Lung (tissue), 16 donors: Measurements from ENCODE around the gene TRMT10A. TPM values are rescaled to one million over a fixed set of nuclear protein-coding genes. Genes with fewer than 3 reads are reported as not detected.
A peak's percentile ranks its signal among the peaks of the same experiment; 100 is the strongest.

Source experiments
- ATAC-seq: fragments of 200-7000 bp; cut with Tn5 transposase; one replicate; pipeline ENCODE4 v1.9.1; 2020; ENCODE audit warnings: moderate number of reproducible peaks; ENCODE audit not compliant: insufficient read depth, low FRiP score
- DNase-seq, 3 donors: peaks; one replicate each; pipeline ENCODE4 v3.0.0-alpha.2; 2013 to 2017
- H3K27ac ChIP-seq, 2 donors: one replicate each; pipeline ENCODE4 v1.5.1; 2013; ENCODE audit warnings: mild to moderate bottlenecking in 2 of 2, moderate library complexity in 2 of 2, control low read depth in 1 of 2, inconsistent platforms in 1 of 2, low read depth in 1 of 2, low read length in 1 of 2
- H3K27me3 ChIP-seq, 3 donors: one replicate each; pipeline ENCODE4 v1.5.1; 2013; ENCODE audit warnings: low read length in 2 of 3; ENCODE audit not compliant: control insufficient read depth in 3 of 3, insufficient read depth in 3 of 3
- H3K36me3 ChIP-seq, 4 donors: one replicate each; pipeline ENCODE4 v1.5.1; 2013; ENCODE audit warnings: low read length in 4 of 4, mild to moderate bottlenecking in 1 of 4, moderate library complexity in 1 of 4; ENCODE audit not compliant: control insufficient read depth in 4 of 4, insufficient read depth in 4 of 4
- H3K4me1 ChIP-seq, 5 donors: one replicate each; pipeline ENCODE4 v1.5.1; 2013; ENCODE audit warnings: low read length in 5 of 5, mild to moderate bottlenecking in 2 of 5, moderate library complexity in 1 of 5; ENCODE audit not compliant: control insufficient read depth in 5 of 5, insufficient read depth in 5 of 5
- H3K4me3 ChIP-seq: one replicate; pipeline ENCODE4 v1.5.1; 2013; ENCODE audit warnings: mild to moderate bottlenecking, control low read depth, moderate library complexity
- H3K9ac ChIP-seq, 2 donors: one replicate each; pipeline ENCODE4 v1.5.1; 2013; ENCODE audit warnings: low read length in 2 of 2, control low read depth in 1 of 2; ENCODE audit not compliant: insufficient read depth in 1 of 2
- H3K9me3 ChIP-seq, 4 donors: one replicate each; pipeline ENCODE4 v1.5.1; 2013; ENCODE audit warnings: low read length in 3 of 4, mild to moderate bottlenecking in 1 of 4, moderate library complexity in 1 of 4; ENCODE audit not compliant: control insufficient read depth in 4 of 4, insufficient read depth in 3 of 4
- WGBS, 2 donors: extraction: QIAGEN DNeasy Blood & Tissue Kit; methylation state at CpG; one replicate each; pipeline ENCODE4 v1.1.7; 2013; 5-methylcytosine and 5-hydroxymethylcytosine counted together
- long read RNA-seq, 5 donors: transcript quantifications; one replicate each; lab custom pipeline, GENCODE V29; 2026
- polyA plus RNA-seq, 2 donors: library from polyadenylated mRNA; stranded (reverse); fragments of 200-250 nt; gene quantifications; one replicate each; pipeline ENCODE4 v1.2.1, GENCODE V29; 2013
- total RNA-seq, 2 donors: library from RNA; depleted of rRNA in 1 of 2; stranded (reverse); fragments of >200 nt in 1 of 2; gene quantifications; one replicate each; pipeline ENCODE4 v1.2.1, GENCODE V29; 2014 to 2021
- TF ChIP-seq, protein P1 (sequence below): IDR thresholded peaks from 2 replicates; pipeline ENCODE4 v1.5.1; 2012; ENCODE audit warnings: mild to moderate bottlenecking; ENCODE audit errors: control extremely low read depth, extremely low read depth
- donor health status: control.
- donor health status: control.
- donor health status: Bipolar disorder and iron deficiency.
- donor health status: healthy.
- donor health status: DM: yes; HTN: yes; CAD: no.

The TRMT10A gene, protein sequence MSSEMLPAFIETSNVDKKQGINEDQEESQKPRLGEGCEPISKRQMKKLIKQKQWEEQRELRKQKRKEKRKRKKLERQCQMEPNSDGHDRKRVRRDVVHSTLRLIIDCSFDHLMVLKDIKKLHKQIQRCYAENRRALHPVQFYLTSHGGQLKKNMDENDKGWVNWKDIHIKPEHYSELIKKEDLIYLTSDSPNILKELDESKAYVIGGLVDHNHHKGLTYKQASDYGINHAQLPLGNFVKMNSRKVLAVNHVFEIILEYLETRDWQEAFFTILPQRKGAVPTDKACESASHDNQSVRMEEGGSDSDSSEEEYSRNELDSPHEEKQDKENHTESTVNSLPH
- total RNA-seq: 10 to 100 TPM in 1 of 2 donors, 1 to 10 TPM in 1; 3.9 to 12.2 TPM
- 1 to 10 TPM; 3.0 to 5.6 TPM for polyA plus RNA-seq
- long read RNA-seq, donor 1, partial matches to known transcripts: 0 of 4 reads
- long read RNA-seq, donor 1, other reads (novel, unspliced or antisense): 0 of 4 reads
- long read RNA-seq, donor 2: 0 reads
- long read RNA-seq, donor 3: 0 reads
- long read RNA-seq, donor 4: 0 reads
- long read RNA-seq, donor 5, partial matches to known transcripts: 0 of 5 reads
- long read RNA-seq, donor 5, other reads (novel, unspliced or antisense): 0 of 5 reads

DNA sequence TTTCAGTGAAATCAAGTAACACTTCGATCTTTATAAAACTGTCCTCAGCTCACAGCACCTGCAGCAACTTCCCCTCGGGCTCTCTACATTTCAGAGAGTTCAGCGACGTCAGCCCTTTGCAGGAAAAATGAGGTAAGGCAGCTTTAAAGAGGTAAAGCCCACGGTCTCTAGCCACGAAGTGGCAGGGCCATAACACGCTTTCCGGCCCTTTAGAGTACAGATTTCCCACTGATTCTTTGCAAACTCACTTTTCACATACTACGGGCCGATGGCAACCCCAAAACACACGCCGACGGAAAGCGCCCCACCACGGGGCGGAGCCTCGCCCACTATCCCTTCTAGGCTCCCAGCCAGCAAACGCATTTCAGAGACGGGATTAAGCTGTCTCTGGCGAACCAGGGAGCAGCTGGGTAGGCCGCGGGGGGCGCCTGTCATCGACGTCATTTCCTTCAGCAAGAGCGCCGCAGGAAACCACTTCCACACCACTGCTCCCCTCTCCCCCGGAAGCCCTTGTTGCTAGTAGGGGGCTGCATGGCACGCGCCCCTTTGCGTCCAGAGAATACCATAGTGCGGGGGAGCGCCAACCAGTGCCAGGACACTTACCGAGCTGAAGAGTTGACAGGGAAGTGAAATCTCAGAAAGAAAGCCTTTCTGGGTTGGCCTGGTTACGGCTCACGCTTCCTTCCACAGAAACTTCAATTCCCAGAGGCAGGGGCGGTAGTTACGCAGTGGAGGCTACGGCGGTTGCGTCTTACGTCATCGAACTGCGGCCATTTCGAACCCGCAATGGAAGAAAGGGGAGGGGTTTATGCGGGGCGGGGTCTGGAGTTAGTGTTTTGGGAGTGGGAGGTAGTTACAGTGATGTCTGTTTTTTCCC, at the start of gene TRMT10A:
Gene TRMT10A, minus strand, starts transcription at position 730 of the 877 bp plus-strand sequence. CDS start 4,701 bp downstream, outside the sequence.
- peak; percentile 95 for ATAC-seq
- TF ChIP-seq, protein P1, sequence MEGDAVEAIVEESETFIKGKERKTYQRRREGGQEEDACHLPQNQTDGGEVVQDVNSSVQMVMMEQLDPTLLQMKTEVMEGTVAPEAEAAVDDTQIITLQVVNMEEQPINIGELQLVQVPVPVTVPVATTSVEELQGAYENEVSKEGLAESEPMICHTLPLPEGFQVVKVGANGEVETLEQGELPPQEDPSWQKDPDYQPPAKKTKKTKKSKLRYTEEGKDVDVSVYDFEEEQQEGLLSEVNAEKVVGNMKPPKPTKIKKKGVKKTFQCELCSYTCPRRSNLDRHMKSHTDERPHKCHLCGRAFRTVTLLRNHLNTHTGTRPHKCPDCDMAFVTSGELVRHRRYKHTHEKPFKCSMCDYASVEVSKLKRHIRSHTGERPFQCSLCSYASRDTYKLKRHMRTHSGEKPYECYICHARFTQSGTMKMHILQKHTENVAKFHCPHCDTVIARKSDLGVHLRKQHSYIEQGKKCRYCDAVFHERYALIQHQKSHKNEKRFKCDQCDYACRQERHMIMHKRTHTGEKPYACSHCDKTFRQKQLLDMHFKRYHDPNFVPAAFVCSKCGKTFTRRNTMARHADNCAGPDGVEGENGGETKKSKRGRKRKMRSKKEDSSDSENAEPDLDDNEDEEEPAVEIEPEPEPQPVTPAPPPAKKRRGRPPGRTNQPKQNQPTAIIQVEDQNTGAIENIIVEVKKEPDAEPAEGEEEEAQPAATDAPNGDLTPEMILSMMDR: no peak
- WGBS, 2 donors: 0% methylated on average over 47 to 48 of the region's 48 CpGs
- no peaks in the 10 kb centered on the region for H3K36me3 ChIP-seq
- H3K4me3 ChIP-seq: peak within 1 kb of the TSS; percentile 77
- peak within 1 kb of the TSS; percentile 95 to 99 for H3K27ac ChIP-seq
- H3K9me3 ChIP-seq: no peaks in the 10 kb centered on the region
- peak; percentile 99 to 100 (median 99) for DNase-seq
- peak within 1 kb of the TSS; percentile 92 to 99 for H3K9ac ChIP-seq
- H3K4me1 ChIP-seq: peaks cover 0 to 10% (median 0%) of the 10 kb centered on the region in 5 donors
- H3K27me3 ChIP-seq: no peaks in the 10 kb centered on the region

DNA sequence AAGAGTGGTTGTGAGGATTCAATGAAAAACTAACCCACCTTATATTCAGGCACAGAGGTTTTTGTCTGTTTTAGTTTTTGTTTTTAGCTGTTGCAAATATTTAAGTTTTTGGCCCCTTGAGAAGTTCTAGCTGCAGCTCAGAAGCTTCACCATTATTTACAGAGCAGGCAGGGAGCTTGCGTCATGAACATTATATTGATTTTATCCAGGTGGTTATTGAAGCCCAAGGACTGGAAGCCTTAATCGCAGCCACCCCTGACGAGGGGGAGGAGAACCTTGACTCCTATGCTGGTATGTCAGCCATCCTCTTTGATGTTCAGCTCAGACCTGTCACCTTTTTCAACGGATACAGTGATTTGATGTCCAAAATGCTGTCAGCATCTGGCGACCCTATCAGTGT, 48.9 kb upstream of the TRMT10A start:
- Histone ChIP-seq H3K27ac (peak overlapping the region in 1 of 2 donors; percentile 29), H3K9me3 (no peaks in the 10 kb centered on the region), H3K9ac (no peak overlapping the region), H3K4me1 (peaks cover 3 to 23% (median 6%) of the 10 kb centered on the region in 5 donors), H3K4me3 (no peak overlapping the region), H3K27me3 (no peaks in the 10 kb centered on the region), H3K36me3 (no peaks in the 10 kb centered on the region)
- TF ChIP-seq, protein P1: no peak
- ATAC-seq (no peak), DNase-seq (no peak)
- 55 to 82% methylated on average over 5 of the region's 5 CpGs for WGBS, 2 donors

DNA sequence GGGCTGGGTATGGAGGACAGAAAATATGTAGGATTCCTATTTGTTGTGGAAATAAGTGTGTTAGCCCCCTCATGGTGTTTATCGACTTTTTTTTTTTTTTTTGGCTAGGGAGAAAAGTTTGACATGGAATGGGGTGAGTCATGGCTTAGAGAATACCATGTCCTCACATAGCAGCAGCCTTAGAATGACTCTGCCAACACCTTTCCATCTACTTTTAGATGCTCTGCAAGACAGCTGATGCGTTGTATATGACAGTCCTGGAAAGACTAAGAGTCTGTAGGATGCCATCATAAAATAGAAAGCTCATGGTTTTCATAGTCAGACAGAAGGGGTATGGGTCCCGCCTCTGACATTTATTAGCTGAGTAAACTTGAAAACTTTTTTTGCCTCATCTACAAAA, 48.4 kb upstream of the TRMT10A start:
- H3K27ac ChIP-seq: no peak overlapping the region
- H3K9ac ChIP-seq: no peak overlapping the region
- DNase-seq: no peak
- peaks cover 3 to 23% (median 6%) of the 10 kb centered on the region in 5 donors for H3K4me1 ChIP-seq
- no peaks in the 10 kb centered on the region for H3K27me3 ChIP-seq
- no peak for ATAC-seq
- no peaks in the 10 kb centered on the region for H3K9me3 ChIP-seq
- no peaks in the 10 kb centered on the region for H3K36me3 ChIP-seq
- TF ChIP-seq, protein P1: no peak
- WGBS, 2 donors: 82 to 88% methylated on average over 3 of the region's 3 CpGs
- H3K4me3 ChIP-seq: no peak overlapping the region
